ENCODE measurements around the gene SYNDIG1. TPM values are rescaled to one million over a fixed set of nuclear protein-coding genes. Genes with fewer than 3 reads are reported as not detected.

The SYNDIG1 gene
- total RNA-seq (ENCODE audit: low replicate concordance) = 0.25 and 1.6 TPM in 2 replicates

GRCh38 chr20:24469116-24469893, at the start of gene SYNDIG1:
Gene SYNDIG1, plus strand, starts transcription at chr20:24469629. Its CDS starts 73,469 bp downstream, at chr20:24543098.
- peak within 1 kb of the TSS; percentile 65 for H3K4me3 ChIP-seq (ENCODE audit: low read depth, low read length)
- DNase-seq (ENCODE audit: low read depth) = peak; percentile 24
- TF ChIP-seq CTCF (IDR thresholded peaks at IDR 0.05; ENCODE audit: insufficient read depth, low read length) = no peak

- DNase-seq (ENCODE audit: low read depth) = no peak
- no peak for TF ChIP-seq CTCF (IDR thresholded peaks at IDR 0.05; ENCODE audit: insufficient read depth, low read length)
- no peak overlapping the region for H3K4me3 ChIP-seq (ENCODE audit: low read depth, low read length)
Observed at GRCh38 chr20:24419786-24420185, 49.6 kb upstream of the SYNDIG1 start.

- H3K4me3 ChIP-seq (ENCODE audit: low read depth, low read length) = no peak overlapping the region
- no peak for DNase-seq (ENCODE audit: low read depth)
- TF ChIP-seq CTCF (IDR thresholded peaks at IDR 0.05; ENCODE audit: insufficient read depth, low read length) = no peak
Observed at GRCh38 chr20:24420567-24420966, 48.9 kb upstream of the SYNDIG1 start.

GRCh38 chr20:24421071-24421470, 48.4 kb upstream of the SYNDIG1 start:
- no peak for DNase-seq (ENCODE audit: low read depth)
- TF ChIP-seq CTCF (IDR thresholded peaks at IDR 0.05; ENCODE audit: insufficient read depth, low read length) = no peak
- no peak overlapping the region for H3K4me3 ChIP-seq (ENCODE audit: low read depth, low read length)

GRCh38 chr20:24422091-24422760, 47.2 kb upstream of the SYNDIG1 start:
- DNase-seq (ENCODE audit: low read depth) = no peak
- no peak for TF ChIP-seq CTCF (IDR thresholded peaks at IDR 0.05; ENCODE audit: insufficient read depth, low read length)
- no peak overlapping the region for H3K4me3 ChIP-seq (ENCODE audit: low read depth, low read length)

- TF ChIP-seq CTCF (IDR thresholded peaks at IDR 0.05; ENCODE audit: insufficient read depth, low read length) = no peak
- H3K4me3 ChIP-seq (ENCODE audit: low read depth, low read length) = no peak overlapping the region
- DNase-seq (ENCODE audit: low read depth) = no peak
Observed at GRCh38 chr20:24423390-24424313, 45.8 kb upstream of the SYNDIG1 start.
